Measurements from ENCODE around the gene CIZ1.

CIZ1 gene

GRCh38 chr9:128121924-128122808, 69.2 kb downstream of the CIZ1 start:
- no peak for DNase-seq

- no peak for DNase-seq
Measured at GRCh38 chr9:128121466-128121810, 69.9 kb downstream of the CIZ1 start.

- no peak for DNase-seq
Measured at GRCh38 chr9:128120741-128121465, 70.5 kb downstream of the CIZ1 start.

- DNase-seq = no peak
Measured at GRCh38 chr9:128120061-128120740, 71.2 kb downstream of the CIZ1 start.

GRCh38 chr9:128118971-128119665, 72.3 kb downstream of the CIZ1 start:
- DNase-seq = no peak

- DNase-seq = no peak
Measured at GRCh38 chr9:128118472-128118857, 72.9 kb downstream of the CIZ1 start.

GRCh38 chr9:128117613-128118471, 73.5 kb downstream of the CIZ1 start:
- peak; percentile 78 for DNase-seq

GRCh38 chr9:128116104-128117083, 75.0 kb downstream of the CIZ1 start:
- DNase-seq = no peak
